Measurements from ENCODE around the gene PIR. TPM values are rescaled to one million over a fixed set of nuclear protein-coding genes. Genes with fewer than 3 reads are reported as not detected.

PIR gene
- total RNA-seq, 1 donor from 2014 or later = 117 TPM

- DNase-seq (ENCODE audit: low read depth in 2 of 2) = no peak
Observed at GRCh38 chrX:15350329-15350996, 142.7 kb downstream of the PIR start.

- DNase-seq (ENCODE audit: low read depth in 2 of 2) = peak; percentile 64 to 67
Observed at GRCh38 chrX:15349046-15349445, 144.1 kb downstream of the PIR start.

GRCh38 chrX:15345976-15346375 lies 147.2 kb downstream of the PIR start:
- no peak for DNase-seq (ENCODE audit: low read depth in 2 of 2)

- DNase-seq (ENCODE audit: low read depth in 2 of 2) = no peak
Observed at GRCh38 chrX:15344106-15344505, 149.0 kb downstream of the PIR start.

GRCh38 chrX:15343075-15343476 lies 150.1 kb downstream of the PIR start:
- no peak for DNase-seq (ENCODE audit: low read depth in 2 of 2)

- DNase-seq (ENCODE audit: low read depth in 2 of 2) = no peak
Observed at GRCh38 chrX:15340867-15341266, 152.3 kb downstream of the PIR start.

- peak; percentile 43 to 72 for DNase-seq (ENCODE audit: low read depth in 2 of 2)
Observed at GRCh38 chrX:15336023-15336413, 157.1 kb downstream of the PIR start.

GRCh38 chrX:15335135-15336022 lies 157.8 kb downstream of the PIR start, which contains the start of gene PIGA:
Gene PIGA, minus strand, starts transcription at chrX:15335523. Its CDS starts 3,593 bp downstream, at chrX:15331930.
- DNase-seq (ENCODE audit: low read depth in 2 of 2) = peak; percentile 94 to 97

Other genes starting within 250 kb of the PIR start
- gene ASB9, start 223.2 kb downstream of the PIR start, total RNA-seq = 2.9 and 4.1 TPM in 2 replicates
- under 0.01 TPM in 1 of 2 replicates, not detected in the other for gene ASB11, start 177.7 kb downstream of the PIR start, total RNA-seq
- gene PIGA, start 157.8 kb downstream of the PIR start, total RNA-seq = 7.6 and 8.2 TPM in 2 replicates
- gene VEGFD, start 108.9 kb downstream of the PIR start, total RNA-seq = 0.26 and 0.51 TPM in 2 replicates
- gene BMX, start 7.5 kb upstream of the PIR start, total RNA-seq = 68.9 and 119 TPM in 2 replicates
- not detected in 2 replicates for gene ACE2, start 107.6 kb upstream of the PIR start, total RNA-seq
- under 0.01 TPM in 1 of 2 replicates, not detected in the other for gene CLTRN, start 171.5 kb upstream of the PIR start, total RNA-seq
- gene CA5B, start 244.9 kb upstream of the PIR start, total RNA-seq = 1.5 and 1.9 TPM in 2 replicates

Measured in dermis microvascular lymphatic vessel endothelial cell (primary cell).